Caco-2 (cell line): ENCODE data around the gene TBX10. TPM values are rescaled to one million over a fixed set of nuclear protein-coding genes. Genes with fewer than 3 reads are reported as not detected.
A peak's percentile ranks its signal among the peaks of the same experiment; 100 is the strongest.
"Not testable (repeated sequence)": the region's sequence is repeated elsewhere in the genome, so short reads cannot be mapped to it uniquely, and the experiment has no call there.

ENCODE experiments used
- BruUV-seq: library from RNA; stranded (reverse); fragments of 400-500 nt; replicated peaks from 2 replicates; lab custom pipeline; 2021; lab: Mats Ljungman, UMichigan
- CTCF ChIA-PET: fragments of 300-600 bp; sonication (Branson Sonifier 250); formaldehyde crosslinking; loops from one replicate; lab custom pipeline; 2022; ENCODE audit warnings: antibody characterized with exemption; lab: Charles Lee
- POLR2A ChIA-PET: fragments of 300-600 bp; sonication (Branson Sonifier 250); formaldehyde crosslinking; loops from one replicate; lab custom pipeline; 2022; ENCODE audit warnings: antibody characterized with exemption; lab: Charles Lee
- DNase-seq, 2 experiments: peaks; one replicate each; pipeline versions ENCODE4 v3.0.0 to v3.0.0-alpha.2; 2020 to 2022
- H3K27me3 ChIP-seq: replicated peaks from 2 replicates; pipeline ENCODE4 v1.6.0; 2011; ENCODE audit warnings: low read length; ENCODE audit not compliant: control insufficient read depth, insufficient read depth
- H3K36me3 ChIP-seq: 2 replicates; pipeline ENCODE4 v1.5.1; 2011; ENCODE audit warnings: low read length; ENCODE audit not compliant: control insufficient read depth, insufficient read depth
- H3K4me1 ChIP-seq: fragments of 250-450 bp; sonication (Bioruptor Pico); 2 replicates; pipeline ENCODE4 v1.5.1; 2020; ENCODE audit warnings: mild to moderate bottlenecking
- H3K4me3 ChIP-seq: 2 replicates; pipeline ENCODE4 v1.5.1; 2011; ENCODE audit warnings: low read depth, mild to moderate bottlenecking, control low read depth, low read length
- H3K9me3 ChIP-seq: fragments of 250-450 bp; sonication (Bioruptor Pico); 2 replicates; pipeline ENCODE4 v1.5.1; 2020; ENCODE audit warnings: mild to moderate bottlenecking, moderate library complexity
- H3K27ac Mint-ChIP-seq: one replicate; pipeline ENCODE4 v1.8.0; 2022; ENCODE audit warnings: mixed read lengths; ENCODE audit not compliant: unreplicated experiment
- H3K27me3 Mint-ChIP-seq: one replicate; pipeline ENCODE4 v1.8.0; 2022; ENCODE audit warnings: mixed read lengths; ENCODE audit not compliant: insufficient read depth, unreplicated experiment
- H3K36me3 Mint-ChIP-seq: one replicate; pipeline ENCODE4 v1.8.0; 2022; ENCODE audit warnings: mild to moderate bottlenecking, mixed read lengths; ENCODE audit not compliant: insufficient read depth, unreplicated experiment
- H3K4me1 Mint-ChIP-seq: one replicate; pipeline ENCODE4 v1.8.0; 2022; ENCODE audit warnings: low read depth, mixed read lengths; ENCODE audit not compliant: unreplicated experiment
- H3K4me3 Mint-ChIP-seq: one replicate; pipeline ENCODE4 v1.8.0; 2022; ENCODE audit warnings: mild to moderate bottlenecking, moderate library complexity, mixed read lengths; ENCODE audit not compliant: unreplicated experiment
- H3K9me3 Mint-ChIP-seq: one replicate; pipeline ENCODE4 v1.8.0; 2022; ENCODE audit warnings: mixed read lengths; ENCODE audit not compliant: unreplicated experiment
- intact Hi-C: fragments of 100-400 bp; cut with micrococcal nuclease; formaldehyde crosslinking; loops from one replicate; pipeline ENCODE4 v1.10.0; 2022; ENCODE audit not compliant: unreplicated experiment
- total RNA-seq: library from RNA; stranded (reverse); gene quantifications from 2 replicates; pipeline ENCODE4 v1.2.3, GENCODE V29; 2022
- TF ChIP-seq, protein P1 (sequence below), 2 experiments: fragments of 200-600 bp in 1 of 2; IDR thresholded peaks; 1 replicate in 1 of 2; 2 replicates in 1 of 2; pipeline versions ENCODE4 v1.5.1 to v1.8.0; 2011 to 2022; ENCODE audit warnings: antibody characterized with exemption in 1 of 2, control low read depth in 1 of 2, inconsistent platforms in 1 of 2, low read depth in 1 of 2, low read length in 1 of 2, mild to moderate bottlenecking in 1 of 2, moderate library complexity in 1 of 2; ENCODE audit not compliant: insufficient read depth in 1 of 2, severe bottlenecking in 1 of 2, unreplicated experiment in 1 of 2

Gene TBX10
- total RNA-seq, 1 experiment from 2014 or later = not detected

DNA sequence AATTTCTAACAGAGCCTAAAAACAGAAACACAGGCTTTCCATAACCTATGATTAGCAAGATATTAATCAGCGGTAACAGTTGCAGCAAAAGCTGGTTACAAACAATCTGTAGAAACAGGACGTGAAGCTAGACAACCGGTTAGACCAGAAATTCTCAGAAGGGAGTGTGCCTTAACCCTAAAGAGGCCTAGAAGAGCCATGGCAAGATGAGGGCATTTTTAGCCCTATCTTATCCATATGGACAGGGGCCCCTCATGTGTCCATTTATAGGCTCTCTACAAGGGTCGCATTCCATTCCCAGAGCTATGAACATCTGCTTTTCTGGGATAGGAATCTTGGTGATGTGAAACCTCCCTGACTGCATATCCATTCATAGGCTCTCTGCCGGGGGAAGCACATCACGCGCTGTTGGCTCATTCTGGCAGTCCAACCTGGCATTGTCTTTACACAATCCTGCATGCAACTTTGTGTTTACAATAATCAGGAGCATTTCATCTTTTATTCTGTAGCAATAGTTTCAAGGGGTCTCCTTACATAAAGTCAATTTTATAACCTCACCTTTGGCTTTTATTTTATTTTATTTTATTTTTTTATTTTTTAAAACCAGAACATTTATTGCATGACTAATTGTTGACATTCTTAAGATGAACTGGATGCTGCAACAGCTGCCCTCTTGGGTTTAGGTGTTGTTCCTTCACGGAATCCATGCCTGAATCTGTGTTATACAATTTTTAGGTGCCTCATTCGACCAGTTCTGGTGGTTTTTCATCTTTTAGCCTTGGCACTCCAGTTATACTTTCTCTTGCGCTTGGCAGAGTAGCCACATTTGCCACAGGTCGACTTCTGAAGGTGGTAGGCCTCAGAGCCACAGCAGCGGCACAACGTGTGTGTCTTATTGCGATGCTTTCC lies 42.8 kb upstream of the TBX10 start:
- BruUV-seq, H3K9me3 ChIP-seq: not testable (repeated sequence)
- DNase-seq = peak; percentile 57 to 67

DNA sequence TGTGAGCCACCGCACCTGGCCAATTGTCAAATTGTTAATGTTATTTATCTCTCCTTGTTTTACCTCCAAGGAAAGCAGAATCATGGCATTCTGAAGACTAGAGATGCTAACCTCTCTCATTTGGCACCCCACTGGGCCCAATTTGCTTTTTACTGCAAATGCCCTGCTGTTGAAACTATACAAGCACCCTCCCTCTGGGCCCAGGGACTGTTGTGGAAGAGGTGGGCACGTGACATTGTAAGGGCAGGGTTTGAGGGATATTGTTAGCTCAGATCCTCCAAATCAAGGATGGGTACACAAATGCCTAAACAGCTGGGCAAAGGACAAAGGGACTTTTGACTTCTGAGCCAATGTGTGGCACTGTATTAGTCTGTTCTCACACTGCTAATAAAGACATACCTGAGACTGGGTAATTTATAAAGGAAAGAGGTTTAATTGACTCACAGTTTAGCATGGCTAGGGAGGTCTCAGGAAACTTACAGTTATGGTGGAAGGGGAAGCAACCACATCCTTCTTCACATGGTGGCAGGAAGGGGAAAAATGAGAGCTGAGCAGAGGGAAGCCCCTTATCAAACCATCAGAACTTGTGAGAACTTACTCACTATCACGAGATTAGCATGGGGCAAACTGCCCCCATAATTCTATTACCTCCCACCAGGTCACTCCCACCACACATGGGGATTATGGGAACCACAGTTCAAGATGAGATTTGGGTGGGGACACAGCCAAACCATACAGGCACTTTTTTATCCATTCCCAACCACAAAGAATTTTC lies 41.3 kb upstream of the TBX10 start:
- peaks cover 24% of the 10 kb centered on the region for H3K4me1 ChIP-seq
- TF ChIP-seq, protein P1, sequence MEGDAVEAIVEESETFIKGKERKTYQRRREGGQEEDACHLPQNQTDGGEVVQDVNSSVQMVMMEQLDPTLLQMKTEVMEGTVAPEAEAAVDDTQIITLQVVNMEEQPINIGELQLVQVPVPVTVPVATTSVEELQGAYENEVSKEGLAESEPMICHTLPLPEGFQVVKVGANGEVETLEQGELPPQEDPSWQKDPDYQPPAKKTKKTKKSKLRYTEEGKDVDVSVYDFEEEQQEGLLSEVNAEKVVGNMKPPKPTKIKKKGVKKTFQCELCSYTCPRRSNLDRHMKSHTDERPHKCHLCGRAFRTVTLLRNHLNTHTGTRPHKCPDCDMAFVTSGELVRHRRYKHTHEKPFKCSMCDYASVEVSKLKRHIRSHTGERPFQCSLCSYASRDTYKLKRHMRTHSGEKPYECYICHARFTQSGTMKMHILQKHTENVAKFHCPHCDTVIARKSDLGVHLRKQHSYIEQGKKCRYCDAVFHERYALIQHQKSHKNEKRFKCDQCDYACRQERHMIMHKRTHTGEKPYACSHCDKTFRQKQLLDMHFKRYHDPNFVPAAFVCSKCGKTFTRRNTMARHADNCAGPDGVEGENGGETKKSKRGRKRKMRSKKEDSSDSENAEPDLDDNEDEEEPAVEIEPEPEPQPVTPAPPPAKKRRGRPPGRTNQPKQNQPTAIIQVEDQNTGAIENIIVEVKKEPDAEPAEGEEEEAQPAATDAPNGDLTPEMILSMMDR (IDR thresholded peaks at IDR 0.05; ENCODE audit: insufficient read depth in 1 of 2, low read depth in 1 of 2, low read length in 1 of 2, severe bottlenecking in 1 of 2, unreplicated experiment in 1 of 2) = no peak
- H3K4me3 ChIP-seq = no peak overlapping the region
- CTCF ChIA-PET = no interaction called here
- Mint-ChIP-seq H3K9me3 (peaks cover 10% of the 10 kb centered on the region), H3K4me1 (peaks cover 23% of the 10 kb centered on the region), H3K27ac (no peak overlapping the region), H3K27me3 (peaks cover 5% of the 10 kb centered on the region), H3K4me3 (no peak overlapping the region), H3K36me3 (no peaks in the 10 kb centered on the region)
- intact Hi-C loops = no loop called here
- peaks cover 5% of the 10 kb centered on the region for H3K9me3 ChIP-seq
- no peak for DNase-seq
- BruUV-seq = no TSS peak
- POLR2A ChIA-PET = interaction anchor here (0.6 kb wide), 1 partner anchor 10 kb away, joined by 9 read pairs; no protein-coding TSS in a partner anchor
- no peaks in the 10 kb centered on the region for H3K36me3 ChIP-seq
- H3K27me3 ChIP-seq = no peaks in the 10 kb centered on the region

More for the DNA sequence above, 42.8 kb upstream of the TBX10 start:
- Mint-ChIP-seq H3K4me3 (peak overlapping the region; percentile 7), H3K27ac (peak overlapping the region; percentile 33), H3K4me1 (peaks cover 23% of the 10 kb centered on the region)
- H3K4me1 ChIP-seq = peaks cover 24% of the 10 kb centered on the region
- H3K27me3 ChIP-seq, H3K27me3 Mint-ChIP-seq, H3K9me3 Mint-ChIP-seq, H3K36me3 Mint-ChIP-seq, H3K36me3 ChIP-seq, POLR2A ChIA-PET, H3K4me3 ChIP-seq: not testable (repeated sequence)
- intact Hi-C loops = loop anchor here (1.0 kb wide), 1 partner anchor 8 kb away; the partner anchor contains the start of gene ALDH3B2
- CTCF ChIA-PET = interaction anchor here (1.2 kb wide), 1 partner anchor 16 kb away, joined by 3 read pairs; no protein-coding TSS in a partner anchor

DNA sequence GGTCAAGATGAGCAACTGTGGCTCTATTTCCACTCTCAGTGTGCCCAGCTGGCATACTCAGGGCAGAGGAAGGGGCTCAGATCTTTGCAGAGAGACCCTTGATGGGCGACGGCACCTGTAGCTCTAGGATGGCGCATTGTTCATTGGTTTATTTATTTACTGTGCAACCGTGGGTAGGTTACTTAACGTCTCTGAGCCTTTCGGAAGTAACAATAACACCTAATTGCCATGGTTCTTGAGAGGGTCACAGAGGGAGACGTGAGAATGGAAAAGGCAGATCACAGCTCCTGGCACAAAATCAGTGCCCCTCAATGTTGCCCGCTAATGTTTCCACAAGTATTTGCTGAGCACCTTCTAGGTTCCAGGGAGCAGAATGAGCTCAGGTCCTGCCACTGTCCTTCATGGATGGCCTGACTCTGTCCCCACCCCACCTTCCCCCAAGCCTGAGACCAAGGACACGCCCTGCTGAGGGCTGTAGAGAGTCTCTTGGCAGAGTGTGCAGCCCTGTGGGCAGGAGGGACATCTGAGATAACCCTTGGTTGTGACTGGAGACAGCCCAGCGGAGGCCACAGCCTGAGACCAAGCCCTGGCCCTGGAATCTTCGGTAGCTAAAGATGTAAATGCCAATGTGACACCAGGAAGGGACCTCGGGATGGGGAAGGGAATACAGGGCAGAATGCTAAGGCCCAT lies 35.6 kb upstream of the TBX10 start:
- no peaks in the 10 kb centered on the region for H3K27me3 ChIP-seq
- Mint-ChIP-seq H3K9me3 (peaks cover 10% of the 10 kb centered on the region), H3K4me1 (peaks cover 14% of the 10 kb centered on the region), H3K36me3 (no peaks in the 10 kb centered on the region), H3K27me3 (peaks cover 5% of the 10 kb centered on the region), H3K4me3 (no peak overlapping the region), H3K27ac (peak overlapping the region; percentile 74)
- CTCF ChIA-PET = interaction anchor here (0.6 to 1.9 kb wide), 4 partner anchors 10 to 163 kb away, joined by 3 to 6 read pairs (median 4); partner anchors contain the start of gene NUDT8
- TF ChIP-seq, protein P1 (IDR thresholded peaks at IDR 0.05; ENCODE audit: insufficient read depth in 1 of 2, low read depth in 1 of 2, low read length in 1 of 2, severe bottlenecking in 1 of 2, unreplicated experiment in 1 of 2) = no peak
- DNase-seq = peak in 1 of 2 experiments; percentile 40
- no peaks in the 10 kb centered on the region for H3K36me3 ChIP-seq
- no peak overlapping the region for H3K4me3 ChIP-seq
- peaks cover 19% of the 10 kb centered on the region for H3K4me1 ChIP-seq
- intact Hi-C loops = no loop called here
- no TSS peak for BruUV-seq
- POLR2A ChIA-PET = no interaction called here
- H3K9me3 ChIP-seq = peaks cover 8% of the 10 kb centered on the region
